Tibial nerve (tissue), 4 donors: ENCODE measurements around the gene ENTR1. TPM values are rescaled to one million over a fixed set of nuclear protein-coding genes. Genes with fewer than 3 reads are reported as not detected.

Source experiments
- DNase-seq, 2 donors: peaks; one replicate each; pipeline ENCODE4 v3.0.0-alpha.2; 2019; ENCODE audit warnings: low spot score in 2 of 2
- H3K27ac ChIP-seq, 4 donors: fragments of 200-600 bp; sonication (generic) in 3 of 4; one replicate each; pipeline ENCODE4 v1.5.1; 2017 to 2019; ENCODE audit warnings: mild to moderate bottlenecking in 1 of 4
- H3K27me3 ChIP-seq, 2 donors: fragments of 200-600 bp; sonication (generic) in 1 of 2; one replicate each; pipeline versions ENCODE4 v1.5.1 to v1.6.0; 2017 to 2019
- H3K36me3 ChIP-seq, 3 donors: fragments of 200-600 bp; sonication (generic); one replicate each; pipeline ENCODE4 v1.5.1; 2018 to 2019
- H3K4me1 ChIP-seq, 4 donors: fragments of 200-600 bp; sonication (generic) in 3 of 4; one replicate each; pipeline ENCODE4 v1.5.1; 2017 to 2019
- H3K4me3 ChIP-seq, 4 donors: fragments of 200-600 bp; sonication (generic) in 3 of 4; one replicate each; pipeline ENCODE4 v1.5.1; 2017 to 2019; ENCODE audit warnings: mild to moderate bottlenecking in 1 of 4, moderate library complexity in 1 of 4
- H3K9me3 ChIP-seq, 4 donors: fragments of 200-600 bp; sonication (generic) in 3 of 4; one replicate each; pipeline ENCODE4 v1.5.1; 2017 to 2019
- CTCF ChIP-seq, 5 experiments: fragments of 200-600 bp in 3 of 5; fragments of 450-650 bp in 2 of 5; sonication (generic) in 3 of 5; IDR thresholded peaks; one replicate each; pipeline ENCODE4 v1.5.1; 2016 to 2019; ENCODE audit warnings: antibody characterized with exemption in 5 of 5, mild to moderate bottlenecking in 3 of 5, moderate library complexity in 2 of 5
- EP300 ChIP-seq, 2 donors: sonication (generic); formaldehyde crosslinking; IDR thresholded peaks; one replicate each; pipeline ENCODE4 v1.6.1; 2017; ENCODE audit warnings: antibody characterized with exemption in 2 of 2, mild to moderate bottlenecking in 1 of 2
- POLR2A ChIP-seq, 2 donors: fragments of 450-650 bp; IDR thresholded peaks; one replicate each; pipeline ENCODE4 v1.6.1; 2017; ENCODE audit warnings: antibody characterized with exemption in 2 of 2, mild to moderate bottlenecking in 2 of 2, moderate library complexity in 2 of 2
- WGBS, 2 donors: methylation state at CpG; one replicate each; pipeline ENCODE4 v1.1.5; 2018; 5-methylcytosine and 5-hydroxymethylcytosine counted together
- total RNA-seq, 4 donors: library from RNA; depleted of rRNA; stranded (reverse); fragments of >200 nt; gene quantifications; one replicate each; pipeline ENCODE4 v1.1.0, GENCODE V29; 2016

ENTR1 gene
- total RNA-seq, 4 donors from 2014 or later, result 52.6 to 101 (median 70.9) TPM

- no peak for DNase-seq
- no peak for TF ChIP-seq POLR2A (IDR thresholded peaks at IDR 0.05)
- no peak for TF ChIP-seq EP300 (IDR thresholded peaks at IDR 0.05)
- no peak for TF ChIP-seq CTCF (IDR thresholded peaks at IDR 0.05)
- Histone ChIP-seq H3K4me3 (no peak overlapping the region), H3K27me3 (no peaks in the 10 kb centered on the region), H3K4me1 (peaks cover 0 to 30% (median 18%) of the 10 kb centered on the region in 4 donors), H3K36me3 (peaks cover 0 to 58% (median 13%) of the 10 kb centered on the region in 3 donors), H3K9me3 (no peaks in the 10 kb centered on the region), H3K27ac (peak overlapping the region in 1 of 4 donors; percentile 80)
- 90 to 97% methylated on average over 12 of the region's 12 CpGs for WGBS, 2 donors
These were observed 12.1 kb downstream of the ENTR1 start for GRCh38 chr9:136398286-136398685.

GRCh38 chr9:136397643-136398042 is 12.8 kb downstream of the ENTR1 start:
- Histone ChIP-seq H3K27me3 (no peaks in the 10 kb centered on the region), H3K27ac (no peak overlapping the region), H3K36me3 (peaks cover 0 to 63% (median 13%) of the 10 kb centered on the region in 3 donors), H3K4me1 (peaks cover 0 to 36% (median 18%) of the 10 kb centered on the region in 4 donors), H3K4me3 (no peak overlapping the region), H3K9me3 (no peaks in the 10 kb centered on the region)
- WGBS, 2 donors, result 71 to 85% methylated on average over 6 of the region's 6 CpGs
- DNase-seq, result no peak
- TF ChIP-seq POLR2A (IDR thresholded peaks at IDR 0.05) (no peak), EP300 (IDR thresholded peaks at IDR 0.05) (no peak), CTCF (IDR thresholded peaks at IDR 0.05) (no peak)

GRCh38 chr9:136396219-136396515 is 14.2 kb downstream of the ENTR1 start:
- TF ChIP-seq POLR2A (IDR thresholded peaks at IDR 0.05) (no peak), CTCF (IDR thresholded peaks at IDR 0.05) (no peak), EP300 (IDR thresholded peaks at IDR 0.05) (no peak)
- H3K4me1 ChIP-seq, result peaks cover 0 to 43% (median 18%) of the 10 kb centered on the region in 4 donors
- peaks cover 0 to 69% (median 13%) of the 10 kb centered on the region in 3 donors for H3K36me3 ChIP-seq
- no peaks in the 10 kb centered on the region for H3K27me3 ChIP-seq
- no peak overlapping the region for H3K27ac ChIP-seq
- no peak overlapping the region for H3K4me3 ChIP-seq
- no peak for DNase-seq
- H3K9me3 ChIP-seq, result no peaks in the 10 kb centered on the region
- 71 to 74% methylated on average over 4 of the region's 4 CpGs for WGBS, 2 donors

GRCh38 chr9:136395345-136396218 is 14.8 kb downstream of the ENTR1 start:
- H3K27ac ChIP-seq, result no peak overlapping the region
- H3K9me3 ChIP-seq, result no peaks in the 10 kb centered on the region
- H3K4me3 ChIP-seq, result no peak overlapping the region
- H3K36me3 ChIP-seq, result peaks cover 0 to 75% (median 13%) of the 10 kb centered on the region in 3 donors
- H3K27me3 ChIP-seq, result no peaks in the 10 kb centered on the region
- DNase-seq, result no peak
- peaks cover 0 to 40% (median 16%) of the 10 kb centered on the region in 4 donors for H3K4me1 ChIP-seq
- 81 to 88% methylated on average over 25 to 26 of the region's 26 CpGs for WGBS, 2 donors
- TF ChIP-seq EP300 (IDR thresholded peaks at IDR 0.05) (no peak), POLR2A (IDR thresholded peaks at IDR 0.05) (no peak), CTCF (IDR thresholded peaks at IDR 0.05) (no peak)

- no peak overlapping the region for H3K4me3 ChIP-seq
- H3K36me3 ChIP-seq, result peaks cover 0 to 76% (median 13%) of the 10 kb centered on the region in 3 donors
- TF ChIP-seq CTCF (IDR thresholded peaks at IDR 0.05) (no peak), POLR2A (IDR thresholded peaks at IDR 0.05) (no peak), EP300 (IDR thresholded peaks at IDR 0.05) (no peak)
- DNase-seq, result no peak
- no peaks in the 10 kb centered on the region for H3K27me3 ChIP-seq
- 95 to 96% methylated on average over 11 of the region's 13 CpGs for WGBS, 2 donors
- no peaks in the 10 kb centered on the region for H3K9me3 ChIP-seq
- no peak overlapping the region for H3K27ac ChIP-seq
- H3K4me1 ChIP-seq, result peaks cover 0 to 34% (median 12%) of the 10 kb centered on the region in 4 donors
These were observed 15.4 kb downstream of the ENTR1 start for GRCh38 chr9:136395020-136395340.
